T-helper 1 cell treated with Interleukin-12 subunit alpha and Interleukin-12 subunit beta and Interleukin-4 antibody, amounts not matched to agents 30 μg/mL and 1 μg/mL, for 36 hours (primary cell): ENCODE results near the gene IL31RA.

Source experiments
- H3K27ac Mint-ChIP-seq: one replicate; pipeline ENCODE4 v1.8.0; 2021; ENCODE audit warnings: mild to moderate bottlenecking, mixed read lengths
- H3K27me3 Mint-ChIP-seq: one replicate; pipeline ENCODE4 v1.8.0; 2021; ENCODE audit warnings: low read depth, mixed read lengths
- H3K36me3 Mint-ChIP-seq: one replicate; pipeline ENCODE4 v1.8.0; 2021; ENCODE audit warnings: low read depth, mixed read lengths
- H3K4me1 Mint-ChIP-seq: one replicate; pipeline ENCODE4 v1.8.0; 2021; ENCODE audit warnings: low read depth, mixed read lengths
- H3K4me3 Mint-ChIP-seq: one replicate; pipeline ENCODE4 v1.8.0; 2021; ENCODE audit warnings: mild to moderate bottlenecking, moderate library complexity, mixed read lengths
- H3K9me3 Mint-ChIP-seq: one replicate; pipeline ENCODE4 v1.8.0; 2021; ENCODE audit warnings: mixed read lengths

The IL31RA gene

GRCh38 chr5:55900776-55901175 lies 49.6 kb downstream of the IL31RA start:
- H3K36me3 Mint-ChIP-seq: peaks cover 3% of the 10 kb centered on the region
- no peak overlapping the region for H3K4me3 Mint-ChIP-seq
- no peaks in the 10 kb centered on the region for H3K9me3 Mint-ChIP-seq
- peaks cover 46% of the 10 kb centered on the region for H3K4me1 Mint-ChIP-seq
- H3K27ac Mint-ChIP-seq: no peak overlapping the region
- H3K27me3 Mint-ChIP-seq: no peaks in the 10 kb centered on the region

GRCh38 chr5:55902696-55903095 lies 51.5 kb downstream of the IL31RA start:
- Mint-ChIP-seq H3K27me3 (no peaks in the 10 kb centered on the region), H3K9me3 (no peaks in the 10 kb centered on the region), H3K27ac (peak overlapping the region; percentile 79), H3K36me3 (peaks cover 3% of the 10 kb centered on the region), H3K4me3 (peak overlapping the region; percentile 52), H3K4me1 (peaks cover 46% of the 10 kb centered on the region)

DNA sequence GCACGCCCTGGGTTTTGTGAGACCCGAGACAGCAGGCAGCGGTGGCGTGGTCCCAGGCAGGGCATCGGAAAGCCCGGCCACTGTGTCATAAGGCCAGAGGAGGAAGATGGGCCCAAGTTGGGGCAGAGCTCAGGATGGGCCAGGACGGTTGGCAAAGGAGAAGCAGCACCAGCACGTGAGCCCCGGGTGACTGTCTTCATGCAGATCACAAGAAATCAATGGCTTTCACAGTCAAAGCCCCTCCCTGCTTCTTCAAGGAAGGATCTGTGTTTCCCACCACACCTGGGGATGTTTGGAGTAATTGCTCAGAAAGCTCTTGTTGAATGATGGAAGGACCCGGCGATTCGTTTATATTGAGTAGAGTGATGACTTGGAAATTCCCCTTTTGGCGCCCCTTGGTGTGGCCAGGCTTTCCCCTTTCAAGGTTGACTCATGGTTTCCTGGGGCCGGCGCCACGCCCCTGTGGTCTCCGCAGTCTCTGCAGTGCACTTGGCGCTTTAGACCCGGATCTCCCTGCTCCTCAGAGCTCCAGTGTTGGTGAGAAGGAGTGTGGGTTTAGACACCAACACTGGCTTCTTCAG lies 52.1 kb downstream of the IL31RA start:
- H3K27me3 Mint-ChIP-seq: no peaks in the 10 kb centered on the region
- no peaks in the 10 kb centered on the region for H3K9me3 Mint-ChIP-seq
- H3K4me3 Mint-ChIP-seq: peak overlapping the region; percentile 52
- H3K27ac Mint-ChIP-seq: peak overlapping the region; percentile 79
- peaks cover 3% of the 10 kb centered on the region for H3K36me3 Mint-ChIP-seq
- peaks cover 46% of the 10 kb centered on the region for H3K4me1 Mint-ChIP-seq

DNA sequence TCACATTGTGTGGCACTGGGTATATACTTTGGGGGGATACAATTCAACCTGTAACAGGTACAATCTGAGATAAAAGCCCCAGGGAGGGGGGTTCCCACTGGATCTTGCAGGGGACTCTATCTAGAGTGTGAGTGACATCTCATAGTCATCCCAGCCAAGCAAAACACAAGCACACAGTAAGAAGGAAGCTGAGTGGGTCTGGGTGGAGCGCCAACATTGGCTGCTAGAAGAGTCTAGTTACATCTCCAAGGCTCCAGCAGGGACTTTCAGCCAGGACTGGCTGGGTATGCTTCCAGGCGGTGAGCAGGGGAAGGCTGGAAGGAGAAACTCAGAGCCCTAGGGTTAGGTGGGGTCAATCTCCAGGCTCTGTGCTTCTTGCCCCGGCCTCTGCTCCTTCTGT lies 53.0 kb downstream of the IL31RA start:
- Mint-ChIP-seq H3K36me3 (peaks cover 3% of the 10 kb centered on the region), H3K4me3 (peak overlapping the region; percentile 18), H3K27me3 (no peaks in the 10 kb centered on the region), H3K27ac (peak overlapping the region; percentile 36), H3K4me1 (peaks cover 46% of the 10 kb centered on the region), H3K9me3 (peaks cover 5% of the 10 kb centered on the region)

DNA sequence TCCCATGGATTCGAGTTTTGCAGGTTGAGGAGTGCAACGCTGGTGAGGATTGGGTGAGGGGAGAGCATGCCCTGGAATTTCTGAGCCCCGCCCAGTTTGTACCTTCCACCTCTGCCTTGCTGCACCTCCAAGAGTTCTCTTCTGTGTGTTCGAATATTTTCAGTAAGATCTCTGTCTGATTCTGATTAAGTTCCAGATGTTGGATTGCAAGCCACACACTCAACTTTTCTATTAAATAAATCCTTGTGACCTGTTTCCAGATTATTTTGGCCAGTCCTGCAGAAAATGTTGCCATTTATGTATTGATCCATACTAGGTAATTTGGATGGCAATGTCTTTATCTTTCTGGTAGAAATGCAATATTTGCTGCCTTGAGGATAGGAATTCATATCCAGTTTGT lies 54.1 kb downstream of the IL31RA start:
- H3K4me1 Mint-ChIP-seq: peaks cover 42% of the 10 kb centered on the region
- peaks cover 4% of the 10 kb centered on the region for H3K36me3 Mint-ChIP-seq
- peaks cover 6% of the 10 kb centered on the region for H3K9me3 Mint-ChIP-seq
- no peak overlapping the region for H3K4me3 Mint-ChIP-seq
- H3K27me3 Mint-ChIP-seq: no peaks in the 10 kb centered on the region
- H3K27ac Mint-ChIP-seq: peak overlapping the region; percentile 12

DNA sequence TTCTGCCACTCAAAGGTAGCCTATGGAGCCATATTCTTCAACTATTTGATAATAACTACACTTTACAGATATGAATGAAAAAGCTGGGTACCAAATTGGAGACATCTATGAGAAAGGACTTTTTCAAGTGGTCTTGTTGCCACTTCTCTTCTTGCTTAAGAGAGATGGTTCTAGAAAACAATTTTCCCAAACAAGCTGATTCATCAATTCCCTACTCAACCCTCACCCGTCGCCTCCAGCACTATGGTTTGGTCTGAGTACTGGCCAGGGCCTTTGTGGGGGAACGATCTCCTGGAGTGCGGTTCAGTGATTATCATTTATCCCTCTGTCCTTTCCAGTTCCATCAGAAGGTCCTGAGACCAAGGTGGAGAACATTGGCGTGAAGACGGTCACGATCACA lies 56.8 kb downstream of the IL31RA start:
- peaks cover 6% of the 10 kb centered on the region for H3K36me3 Mint-ChIP-seq
- peaks cover 6% of the 10 kb centered on the region for H3K9me3 Mint-ChIP-seq
- no peaks in the 10 kb centered on the region for H3K27me3 Mint-ChIP-seq
- no peak overlapping the region for H3K4me3 Mint-ChIP-seq
- H3K27ac Mint-ChIP-seq: no peak overlapping the region
- H3K4me1 Mint-ChIP-seq: peaks cover 30% of the 10 kb centered on the region

- H3K27ac Mint-ChIP-seq: no peak overlapping the region
- H3K27me3 Mint-ChIP-seq: no peaks in the 10 kb centered on the region
- no peak overlapping the region for H3K4me3 Mint-ChIP-seq
- peaks cover 21% of the 10 kb centered on the region for H3K4me1 Mint-ChIP-seq
- H3K9me3 Mint-ChIP-seq: peaks cover 6% of the 10 kb centered on the region
- peaks cover 6% of the 10 kb centered on the region for H3K36me3 Mint-ChIP-seq
Observed at GRCh38 chr5:55908804-55909203, 57.6 kb downstream of the IL31RA start.

- peaks cover 6% of the 10 kb centered on the region for H3K9me3 Mint-ChIP-seq
- H3K36me3 Mint-ChIP-seq: peaks cover 3% of the 10 kb centered on the region
- no peak overlapping the region for H3K27ac Mint-ChIP-seq
- H3K4me3 Mint-ChIP-seq: no peak overlapping the region
- H3K27me3 Mint-ChIP-seq: no peaks in the 10 kb centered on the region
- no peaks in the 10 kb centered on the region for H3K4me1 Mint-ChIP-seq
Observed at GRCh38 chr5:55911784-55912653, 60.9 kb downstream of the IL31RA start.

- Mint-ChIP-seq H3K9me3 (peaks cover 5% of the 10 kb centered on the region), H3K27ac (no peak overlapping the region), H3K27me3 (no peaks in the 10 kb centered on the region), H3K4me3 (no peak overlapping the region), H3K36me3 (peaks cover 3% of the 10 kb centered on the region), H3K4me1 (no peaks in the 10 kb centered on the region)
Observed at GRCh38 chr5:55913466-55914413, 62.6 kb downstream of the IL31RA start.

DNA sequence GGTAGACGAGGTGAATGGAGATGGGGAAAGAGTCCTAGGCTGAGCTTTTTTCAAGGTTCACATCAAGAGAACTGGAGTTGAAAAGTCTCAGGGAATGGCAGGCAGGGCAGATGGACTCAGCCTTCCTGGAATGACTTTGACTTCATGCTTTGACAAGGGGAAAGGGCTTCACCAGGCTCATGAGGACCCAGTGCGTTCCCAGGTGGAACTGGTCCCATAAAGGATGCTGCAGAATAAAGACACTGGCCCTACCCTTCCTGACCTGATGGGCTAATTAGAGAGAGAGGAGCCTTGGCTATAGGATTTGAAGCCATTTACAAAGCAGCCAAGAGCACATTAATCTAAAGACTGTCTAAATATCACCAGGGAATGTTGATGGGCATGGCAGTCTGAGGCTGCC lies 63.8 kb downstream of the IL31RA start:
- Mint-ChIP-seq H3K4me3 (no peak overlapping the region), H3K27ac (no peak overlapping the region), H3K4me1 (peaks cover 10% of the 10 kb centered on the region), H3K27me3 (no peaks in the 10 kb centered on the region), H3K36me3 (peaks cover 8% of the 10 kb centered on the region), H3K9me3 (no peaks in the 10 kb centered on the region)

GRCh38 chr5:55915783-55916182 lies 64.6 kb downstream of the IL31RA start:
- Mint-ChIP-seq H3K27me3 (no peaks in the 10 kb centered on the region), H3K4me1 (peaks cover 16% of the 10 kb centered on the region), H3K4me3 (no peak overlapping the region), H3K36me3 (peaks cover 6% of the 10 kb centered on the region), H3K9me3 (no peaks in the 10 kb centered on the region), H3K27ac (no peak overlapping the region)

GRCh38 chr5:55916986-55917385 lies 65.8 kb downstream of the IL31RA start:
- Mint-ChIP-seq H3K27ac (no peak overlapping the region), H3K4me1 (peaks cover 16% of the 10 kb centered on the region), H3K4me3 (no peak overlapping the region), H3K27me3 (no peaks in the 10 kb centered on the region), H3K9me3 (no peaks in the 10 kb centered on the region), H3K36me3 (peaks cover 4% of the 10 kb centered on the region)

DNA sequence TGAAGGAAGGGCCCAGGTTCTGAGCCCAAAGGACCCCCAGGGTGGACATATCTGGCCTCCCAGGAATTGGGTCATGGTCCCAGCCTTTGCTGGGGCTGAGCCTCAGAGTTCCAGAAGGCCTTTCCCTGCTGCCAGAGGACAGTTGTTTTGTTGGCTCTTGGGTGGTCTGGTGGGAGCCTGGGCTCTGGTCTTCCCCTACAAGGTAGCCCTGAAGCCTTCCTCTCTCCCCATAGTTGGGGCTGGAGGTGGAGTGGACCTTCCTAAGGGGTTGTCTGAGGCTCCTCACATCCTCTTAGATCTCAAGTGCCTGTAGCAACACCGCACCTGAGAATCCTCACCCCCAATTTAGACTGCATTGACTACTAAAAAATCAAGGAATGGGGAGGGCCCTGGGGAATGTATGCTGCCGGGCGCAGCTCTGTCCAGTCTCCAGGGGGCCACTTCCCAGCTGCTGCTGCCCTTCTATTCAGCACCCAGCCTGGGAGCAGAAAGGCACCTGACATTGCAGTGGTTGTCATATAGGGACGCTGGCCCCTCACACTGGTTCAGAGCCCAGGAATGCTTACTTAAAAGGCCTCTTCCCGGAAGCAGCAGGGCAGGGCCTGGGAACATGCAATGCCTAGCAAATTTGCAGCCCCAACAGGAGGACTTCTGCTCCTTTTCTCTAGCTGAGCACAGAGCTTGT lies 66.4 kb downstream of the IL31RA start:
- Mint-ChIP-seq H3K9me3 (no peaks in the 10 kb centered on the region), H3K27ac (no peak overlapping the region), H3K4me1 (peaks cover 16% of the 10 kb centered on the region), H3K4me3 (no peak overlapping the region), H3K36me3 (peaks cover 4% of the 10 kb centered on the region), H3K27me3 (no peaks in the 10 kb centered on the region)
